HEK293T (cell line): ENCODE data around the gene PLA2G4A.

Experiments used
- ARNT ChIP-seq: fragments of 450-650 bp; IDR thresholded peaks from 2 replicates; pipeline ENCODE4 v1.6.1; 2017; ENCODE audit warnings: mild to moderate bottlenecking
- BHLHE40 ChIP-seq: fragments of 450-650 bp; IDR thresholded peaks from 2 replicates; pipeline ENCODE4 v1.6.1; 2016; ENCODE audit warnings: mild to moderate bottlenecking, moderate library complexity, borderline replicate concordance
- CTBP1 ChIP-seq: fragments of 450-650 bp; IDR thresholded peaks from 2 replicates; pipeline ENCODE4 v1.6.1; 2016; ENCODE audit warnings: borderline replicate concordance
- ELF4 ChIP-seq: fragments of 450-650 bp; IDR thresholded peaks from 2 replicates; pipeline ENCODE4 v1.6.1; 2017; ENCODE audit warnings: antibody characterized with exemption
- FOXA1 ChIP-seq: fragments of 450-650 bp; IDR thresholded peaks from 2 replicates; pipeline ENCODE4 v1.6.1; 2016; ENCODE audit warnings: mild to moderate bottlenecking
- FOXK2 ChIP-seq: fragments of 450-650 bp; IDR thresholded peaks from 2 replicates; pipeline ENCODE4 v1.6.1; 2016; ENCODE audit warnings: mild to moderate bottlenecking
- FOXM1 ChIP-seq: fragments of 450-650 bp; IDR thresholded peaks from 2 replicates; pipeline ENCODE4 v1.6.1; 2017; ENCODE audit warnings: mild to moderate bottlenecking, borderline replicate concordance
- HDGF ChIP-seq: fragments of 450-650 bp; IDR thresholded peaks from 2 replicates; pipeline ENCODE4 v1.6.1; 2017; ENCODE audit warnings: antibody characterized with exemption, borderline replicate concordance
- L3MBTL2 ChIP-seq: fragments of 450-650 bp; conservative IDR thresholded peaks from 2 replicates; pipeline ENCODE4 v1.6.1; 2016; ENCODE audit warnings: mild to moderate bottlenecking
- NFRKB ChIP-seq: fragments of 450-650 bp; IDR thresholded peaks from 2 replicates; pipeline ENCODE4 v1.6.1; 2016; ENCODE audit warnings: mild to moderate bottlenecking, moderate library complexity
- SP1 ChIP-seq: fragments of 450-650 bp; IDR thresholded peaks from 2 replicates; pipeline ENCODE4 v1.6.1; 2017
- SUZ12 ChIP-seq: fragments of 450-650 bp; IDR thresholded peaks from 2 replicates; pipeline ENCODE4 v1.6.1; 2016; ENCODE audit warnings: mild to moderate bottlenecking
- TARDBP ChIP-seq: fragments of 450-650 bp; IDR thresholded peaks from 2 replicates; pipeline ENCODE4 v1.6.1; 2016
- ZNF384 ChIP-seq: fragments of 450-650 bp; IDR thresholded peaks from 2 replicates; pipeline ENCODE4 v1.6.1; 2016

- TF ChIP-seq FOXM1: no peak
- TF ChIP-seq NFRKB: no peak
- no peak for TF ChIP-seq ELF4
- no peak for TF ChIP-seq ARNT
- no peak for TF ChIP-seq ZNF384
- no peak for TF ChIP-seq FOXA1
- no peak for TF ChIP-seq HDGF
- TF ChIP-seq BHLHE40: no peak
- TF ChIP-seq SUZ12: no peak
- no peak for TF ChIP-seq SP1
- TF ChIP-seq FOXK2: no peak
- no peak for TF ChIP-seq CTBP1
- no peak for TF ChIP-seq L3MBTL2
- no peak for TF ChIP-seq TARDBP
Measured at GRCh38 chr1:186839041-186839400, 10.3 kb downstream of the PLA2G4A start.
